Pancreas (tissue), 10 donors: ENCODE measurements around the gene C1GALT1. TPM values are rescaled to one million over a fixed set of nuclear protein-coding genes. Genes with fewer than 3 reads are reported as not detected.

Source experiments
- ATAC-seq, 4 donors: fragments of 200-7000 bp; cut with Tn5 transposase; one replicate each; pipeline versions ENCODE4 v1.8.0 to v1.9.1; 2020; ENCODE audit warnings: mild to moderate bottlenecking in 4 of 4, moderate library complexity in 4 of 4
- DNase-seq, 6 donors: peaks; one replicate each; pipeline ENCODE4 v3.0.0-alpha.2; 2020
- FAIRE-seq: peaks from 2 replicates; lab custom pipeline; 2012; peaks lifted over from hg19 to GRCh38; lab: Jason Lieb, UNC
- H3K27ac ChIP-seq, 4 donors: fragments of 200-600 bp; sonication (generic); 1 replicate in 3 of 4; 2 replicates in 1 of 4; pipeline versions ENCODE4 v1.5.0 to v1.8.0; 2020
- H3K27me3 ChIP-seq, 4 donors: fragments of 200-600 bp; one replicate each; pipeline ENCODE4 v1.8.0; 2021
- H3K36me3 ChIP-seq, 3 donors: fragments of 200-600 bp; sonication (generic) in 1 of 3; one replicate each; pipeline versions ENCODE4 v1.5.0 to v1.8.0; 2020 to 2021
- H3K4me1 ChIP-seq, 3 donors: fragments of 200-600 bp; one replicate each; pipeline ENCODE4 v1.8.0; 2021
- H3K4me3 ChIP-seq, 4 donors: fragments of 200-600 bp; sonication (generic) in 2 of 4; one replicate each; pipeline versions ENCODE4 v1.5.0 to v1.8.0; 2020 to 2021
- H3K9me3 ChIP-seq, 4 donors: fragments of 200-600 bp; one replicate each; pipeline ENCODE4 v1.8.0; 2021
- CTCF ChIP-seq, 4 donors: fragments of 200-600 bp; sonication (generic) in 3 of 4; IDR thresholded peaks; one replicate each; pipeline versions ENCODE4 v1.5.0 to v1.8.0; 2021; ENCODE audit warnings: antibody characterized with exemption in 4 of 4
- WGBS, 2 donors: extraction: QIAGEN DNeasy Blood & Tissue Kit; methylation state at CpG; one replicate each; pipeline ENCODE4 v1.1.7; 2013; 5-methylcytosine and 5-hydroxymethylcytosine counted together
- intact Hi-C, 3 donors: fragments of 100-400 bp; cut with DNase I; formaldehyde crosslinking; loops; one replicate each; pipeline versions ENCODE4 v1.11.1 to v1.14.2; 2022
- polyA plus RNA-seq, 2 donors: library from polyadenylated mRNA; stranded (reverse); fragments of 200-250 nt; gene quantifications; one replicate each; pipeline ENCODE4 v1.2.3, GENCODE V29; 2013
- total RNA-seq, 6 donors: library from RNA; stranded (reverse); fragmentation: NEBNext Ultra II Directional in 4 of 6; extraction: Animal tissue kit (Norgen Biotek cat#: 25700) in 4 of 6; gene quantifications; one replicate each; pipeline versions ENCODE4 v1.2.1 to v1.2.4, GENCODE V29; 2021 to 2023
- donor health status: healthy with polysubstance abuse.
- donor health status: DM: no; HTN: no; CAD: no; lungs with moderate emphysema.
- donor health status: DM: no; HTN: no; CAD: no.
- donor health status: control.
- donor health status: control.
- donor health status: Bipolar disorder and iron deficiency.
- donor health status: DM: yes; HTN: yes; CAD: no.
- donor health status: DM: no; HTN: no; CAD: no.
- donor health status: DM: no; HTN: no; CAD: no.
- donor health status: DM: yes; HTN: yes; CAD: no.

The C1GALT1 gene
- total and polyA plus RNA-seq, 8 donors, result 3.2 to 14.5 (median 7.0) TPM

GRCh38 chr7:7292608-7293007 is 110.3 kb downstream of the C1GALT1 start:
- no peak for FAIRE-seq
- Histone ChIP-seq H3K27me3 (no peaks in the 10 kb centered on the region), H3K27ac (no peak overlapping the region), H3K4me3 (no peak overlapping the region), H3K36me3 (no peaks in the 10 kb centered on the region), H3K4me1 (no peaks in the 10 kb centered on the region), H3K9me3 (no peaks in the 10 kb centered on the region)
- TF ChIP-seq CTCF (IDR thresholded peaks at IDR 0.05), result no peak
- ATAC-seq, result no peak
- WGBS, 2 donors, result 54 to 55% methylated on average over 5 of the region's 5 CpGs
- intact Hi-C loops, result no loop called here
- no peak for DNase-seq

GRCh38 chr7:7293092-7293491 is 110.7 kb downstream of the C1GALT1 start:
- Histone ChIP-seq H3K36me3 (no peaks in the 10 kb centered on the region), H3K9me3 (no peaks in the 10 kb centered on the region), H3K4me3 (no peak overlapping the region), H3K27ac (no peak overlapping the region), H3K27me3 (no peaks in the 10 kb centered on the region), H3K4me1 (no peaks in the 10 kb centered on the region)
- ATAC-seq, result no peak
- FAIRE-seq, result no peak
- no peak for DNase-seq
- WGBS, 2 donors, result 90 to 91% methylated on average over 2 of the region's 2 CpGs
- TF ChIP-seq CTCF (IDR thresholded peaks at IDR 0.05), result no peak
- intact Hi-C loops, result no loop called here

- TF ChIP-seq CTCF (IDR thresholded peaks at IDR 0.05), result no peak
- no peaks in the 10 kb centered on the region for H3K36me3 ChIP-seq
- no peaks in the 10 kb centered on the region for H3K4me1 ChIP-seq
- no peaks in the 10 kb centered on the region for H3K9me3 ChIP-seq
- intact Hi-C loops, result no loop called here
- FAIRE-seq (no peak), ATAC-seq (no peak), DNase-seq (no peak)
- no peak overlapping the region for H3K4me3 ChIP-seq
- H3K27me3 ChIP-seq, result no peaks in the 10 kb centered on the region
- WGBS, 2 donors, result 80 to 83% methylated on average over 4 of the region's 4 CpGs
- H3K27ac ChIP-seq, result no peak overlapping the region
Observed at GRCh38 chr7:7294911-7295310, 112.6 kb downstream of the C1GALT1 start.
